HepG2 (cell line): ENCODE data around the gene L2HGDH. TPM values are rescaled to one million over a fixed set of nuclear protein-coding genes. Genes with fewer than 3 reads are reported as not detected.

Experiments
- ATRX ChIP-seq: sonication (generic); formaldehyde crosslinking; IDR thresholded peaks from 2 replicates; pipeline ENCODE4 v1.4.0; 2020; ENCODE audit warnings: missing genetic modification reagents, borderline replicate concordance
- CBX1 ChIP-seq: IDR thresholded peaks from one replicate; pipeline ENCODE4 v1.6.1; 2016; ENCODE audit warnings: antibody characterized with exemption, low read depth
- CCAR2 ChIP-seq: fragments of 200-400 bp; formaldehyde crosslinking; optimal IDR thresholded peaks from 2 replicates; pipeline ENCODE3; 2018; ENCODE audit warnings: low read depth, mild to moderate bottlenecking, low read length, moderate library complexity
- ELF3 ChIP-seq: IDR thresholded peaks from 2 replicates; pipeline ENCODE4 v1.6.1; 2016; ENCODE audit warnings: missing genetic modification reagents, missing compliant biosample characterization
- ETS1 ChIP-seq: sonication (generic); formaldehyde crosslinking; IDR thresholded peaks from 2 replicates; pipeline ENCODE4 v1.4.0; 2020; ENCODE audit warnings: missing genetic modification reagents
- GATAD2A ChIP-seq: IDR thresholded peaks from 2 replicates; pipeline ENCODE4 v1.6.1; 2016
- HNRNPLL ChIP-seq: fragments of 200-400 bp; formaldehyde crosslinking; IDR thresholded peaks from 2 replicates; pipeline ENCODE4 v1.6.1; 2017; ENCODE audit warnings: mild to moderate bottlenecking, low read depth, low read length; ENCODE audit not compliant: poor library complexity, severe bottlenecking
- ISL2 ChIP-seq: sonication (generic); formaldehyde crosslinking; IDR thresholded peaks from 2 replicates; pipeline ENCODE4 v1.5.0; 2020; ENCODE audit warnings: missing genetic modification reagents
- MBNL3 ChIP-seq: fragments of 250-450 bp; sonication (Bioruptor Pico); conservative IDR thresholded peaks from 2 replicates; pipeline ENCODE4 v1.8.0; 2022; ENCODE audit warnings: mild to moderate bottlenecking, inconsistent platforms
- MED8 ChIP-seq: sonication (generic); formaldehyde crosslinking; IDR thresholded peaks from 2 replicates; pipeline ENCODE4 v1.8.1; 2023; ENCODE audit warnings: mild to moderate bottlenecking, missing genetic modification reagents; ENCODE audit not compliant: insufficient replicate concordance
- PHF5A ChIP-seq: IDR thresholded peaks from one replicate; pipeline ENCODE4 v1.6.1; 2018; ENCODE audit warnings: low read depth, missing genetic modification reagents; ENCODE audit not compliant: unreplicated experiment
- STAT6 ChIP-seq: sonication (generic); formaldehyde crosslinking; IDR thresholded peaks from 2 replicates; pipeline ENCODE4 v1.4.0; 2020; ENCODE audit warnings: missing genetic modification reagents, mild to moderate bottlenecking, borderline replicate concordance
- TBX2 ChIP-seq: sonication (generic); formaldehyde crosslinking; IDR thresholded peaks from 2 replicates; pipeline ENCODE4 v1.5.0; 2020; ENCODE audit warnings: missing genetic modification reagents, mild to moderate bottlenecking, borderline replicate concordance
- TCF7L2 ChIP-seq: IDR thresholded peaks from 2 replicates; pipeline ENCODE4 v1.6.1; 2011; ENCODE audit warnings: mild to moderate bottlenecking, low read depth, low read length, moderate library complexity
- ZBTB4 ChIP-seq: sonication (generic); formaldehyde crosslinking; IDR thresholded peaks from 2 replicates; pipeline ENCODE4 v1.4.0; 2020; ENCODE audit warnings: missing genetic modification reagents, mild to moderate bottlenecking, borderline replicate concordance
- ZNF337 ChIP-seq: sonication (generic); formaldehyde crosslinking; IDR thresholded peaks from 2 replicates; pipeline ENCODE4 v1.5.1; 2020; ENCODE audit warnings: missing genetic modification reagents, low read depth, mild to moderate bottlenecking, borderline replicate concordance
- ZNF343 ChIP-seq: sonication (generic); formaldehyde crosslinking; IDR thresholded peaks from 2 replicates; pipeline ENCODE4 v1.4.0; 2020; ENCODE audit warnings: mild to moderate bottlenecking, missing genetic modification reagents
- ZNF773 ChIP-seq: sonication (generic); formaldehyde crosslinking; IDR thresholded peaks from 2 replicates; pipeline ENCODE4 v1.4.0; 2020; ENCODE audit warnings: missing genetic modification reagents, borderline replicate concordance
- polyA plus RNA-seq, 8 experiments: library from polyadenylated mRNA; depleted of rRNA in 3 of 8; stranded (reverse) in 7 of 8; unstranded in 1 of 8; fragments of >200 nt; fragmentation: Illumina TruSeq in 4 of 8; extraction: Trizol in 4 of 8; gene quantifications; 2 replicates each; pipeline versions ENCODE4 v1.2.1 to v1.2.3, GENCODE V29; 2011 to 2016; ENCODE audit warnings: low read depth in 4 of 8, missing spikeins in 1 of 8, mixed read lengths in 1 of 8; ENCODE audit not compliant: insufficient read depth in 1 of 8
- total RNA-seq, 5 experiments: library from RNA; depleted of rRNA; stranded (reverse); fragments of >200 nt; fragmentation: Illumina TruSeq; extraction: Trizol; gene quantifications; 2 replicates each; pipeline ENCODE4 v1.2.3, GENCODE V29; 2016; ENCODE audit warnings: low read depth in 1 of 5
- TF ChIP-seq, protein P1 (sequence below): sonication (generic); formaldehyde crosslinking; IDR thresholded peaks from 2 replicates; pipeline ENCODE4 v1.5.0; 2020; ENCODE audit warnings: mild to moderate bottlenecking, missing genetic modification reagents, moderate library complexity
- TF ChIP-seq, protein P2 (sequence below): sonication (generic); formaldehyde crosslinking; IDR thresholded peaks from 2 replicates; pipeline ENCODE4 v1.4.0; 2020; ENCODE audit warnings: mild to moderate bottlenecking, missing genetic modification reagents

The L2HGDH gene
- total and polyA plus RNA-seq, 2 of the 13 experiments (the other 11 are each of a cell fraction or from before 2014, with no cell fraction given), result 3.3 to 5.0 TPM

DNA sequence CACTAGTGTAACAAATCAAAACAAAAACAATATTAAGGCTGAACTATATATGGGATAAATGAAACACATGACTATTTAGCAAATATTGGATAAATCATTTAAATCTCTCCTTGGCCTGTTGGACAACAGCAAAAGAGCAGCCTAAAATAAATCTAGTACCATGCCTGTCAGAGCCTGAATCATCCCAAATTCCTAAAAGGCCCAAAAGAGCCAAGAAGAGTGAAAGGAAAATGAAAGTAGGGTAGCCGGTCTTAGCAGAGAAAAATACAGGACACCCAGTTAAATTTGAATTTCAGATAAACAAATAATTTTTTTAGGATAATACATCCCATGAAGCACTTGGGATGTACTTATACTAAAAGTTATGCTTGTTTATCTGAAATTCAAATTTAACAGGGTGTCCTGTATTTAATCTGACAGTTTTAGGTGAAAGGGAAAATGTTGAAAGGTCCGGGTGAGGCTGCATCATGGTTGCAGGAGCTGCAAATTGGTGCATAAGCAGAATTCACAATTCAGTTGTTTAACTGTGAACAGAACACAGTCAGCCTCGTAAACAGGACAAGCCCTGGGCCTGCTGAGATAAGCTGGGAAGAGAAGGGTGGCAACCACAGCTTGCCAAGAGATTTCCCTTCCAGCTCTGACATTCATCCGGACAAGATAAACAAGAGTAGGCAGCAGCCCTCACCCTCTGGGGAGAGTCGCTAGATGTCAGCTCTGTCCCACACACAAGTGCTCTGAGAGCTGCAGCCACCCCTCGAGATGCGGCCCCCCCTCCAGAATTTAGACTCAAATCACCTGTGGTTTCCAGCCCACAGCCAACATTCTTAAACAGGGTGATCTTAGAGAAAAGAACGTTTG lies 30.4 kb upstream of the L2HGDH start (continued):
- TF ChIP-seq STAT6, result no peak
- TF ChIP-seq ETS1 (CRISPR knock-in tag), result no peak
- no peak for TF ChIP-seq MED8 (CRISPR knock-in tag)
- TF ChIP-seq GATAD2A (CRISPR knock-in tag), result 0 out of 2 replicates have a peak, but pooled peaks have one; percentile 12
- TF ChIP-seq HNRNPLL, result no peak
- TF ChIP-seq, protein P1, sequence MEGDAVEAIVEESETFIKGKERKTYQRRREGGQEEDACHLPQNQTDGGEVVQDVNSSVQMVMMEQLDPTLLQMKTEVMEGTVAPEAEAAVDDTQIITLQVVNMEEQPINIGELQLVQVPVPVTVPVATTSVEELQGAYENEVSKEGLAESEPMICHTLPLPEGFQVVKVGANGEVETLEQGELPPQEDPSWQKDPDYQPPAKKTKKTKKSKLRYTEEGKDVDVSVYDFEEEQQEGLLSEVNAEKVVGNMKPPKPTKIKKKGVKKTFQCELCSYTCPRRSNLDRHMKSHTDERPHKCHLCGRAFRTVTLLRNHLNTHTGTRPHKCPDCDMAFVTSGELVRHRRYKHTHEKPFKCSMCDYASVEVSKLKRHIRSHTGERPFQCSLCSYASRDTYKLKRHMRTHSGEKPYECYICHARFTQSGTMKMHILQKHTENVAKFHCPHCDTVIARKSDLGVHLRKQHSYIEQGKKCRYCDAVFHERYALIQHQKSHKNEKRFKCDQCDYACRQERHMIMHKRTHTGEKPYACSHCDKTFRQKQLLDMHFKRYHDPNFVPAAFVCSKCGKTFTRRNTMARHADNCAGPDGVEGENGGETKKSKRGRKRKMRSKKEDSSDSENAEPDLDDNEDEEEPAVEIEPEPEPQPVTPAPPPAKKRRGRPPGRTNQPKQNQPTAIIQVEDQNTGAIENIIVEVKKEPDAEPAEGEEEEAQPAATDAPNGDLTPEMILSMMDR (CRISPR knock-in tag), result peak; percentile 86
- TF ChIP-seq ATRX (CRISPR knock-in tag), result no peak
- TF ChIP-seq CCAR2, result no peak
- TF ChIP-seq ZBTB4 (CRISPR knock-in tag), result no peak
- TF ChIP-seq ZNF337 (CRISPR knock-in tag), result no peak
- no peak for TF ChIP-seq ISL2 (CRISPR knock-in tag)
- TF ChIP-seq CBX1, result no peak
- TF ChIP-seq, protein P2, sequence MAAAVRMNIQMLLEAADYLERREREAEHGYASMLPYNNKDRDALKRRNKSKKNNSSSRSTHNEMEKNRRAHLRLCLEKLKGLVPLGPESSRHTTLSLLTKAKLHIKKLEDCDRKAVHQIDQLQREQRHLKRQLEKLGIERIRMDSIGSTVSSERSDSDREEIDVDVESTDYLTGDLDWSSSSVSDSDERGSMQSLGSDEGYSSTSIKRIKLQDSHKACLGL, result no peak
- no peak for TF ChIP-seq ZNF343 (CRISPR knock-in tag)
- TF ChIP-seq TCF7L2, result no peak
- TF ChIP-seq ELF3 (CRISPR knock-in tag), result no peak
- no peak for TF ChIP-seq TBX2 (CRISPR knock-in tag)
- TF ChIP-seq MBNL3 (CRISPR knock-in tag), result no peak
- no peak for TF ChIP-seq ZNF773 (CRISPR knock-in tag)
- no peak for TF ChIP-seq PHF5A (CRISPR knock-in tag)
